ENCODE data around the gene SMARCD3.

SMARCD3 gene

GRCh38 chr7:151235091-151235787, 13.3 kb downstream of the SMARCD3 start:
- no peak for DNase-seq

GRCh38 chr7:151233804-151234203, 14.7 kb downstream of the SMARCD3 start:
- no peak for DNase-seq

GRCh38 chr7:151232917-151233701, 15.4 kb downstream of the SMARCD3 start:
- DNase-seq, result no peak

- peak; percentile 43 for DNase-seq
These were observed 16.2 kb downstream of the SMARCD3 start, which contains the start of gene CHPF2 for GRCh38 chr7:151232091-151232916. Gene CHPF2, plus strand, starts transcription at chr7:151232483. Its CDS starts 1,529 bp downstream, at chr7:151234012.

GRCh38 chr7:151231080-151231479, 17.4 kb downstream of the SMARCD3 start:
- no peak for DNase-seq

- DNase-seq, result no peak
These were observed 19.2 kb downstream of the SMARCD3 start for GRCh38 chr7:151229249-151229648.

GRCh38 chr7:151228024-151228866, 20.2 kb downstream of the SMARCD3 start:
- no peak for DNase-seq

- peak; percentile 97 for DNase-seq
These were observed 21.4 kb downstream of the SMARCD3 start, which contains the start of gene ABCF2 for GRCh38 chr7:151226875-151227782. Gene ABCF2, minus strand, starts transcription at chr7:151227205. Its CDS starts 747 bp downstream, at chr7:151226458.

- no peak for DNase-seq
These were observed 22.0 kb downstream of the SMARCD3 start for GRCh38 chr7:151226560-151226874.

GRCh38 chr7:151225948-151226510, 22.5 kb downstream of the SMARCD3 start:
- no peak for DNase-seq

GRCh38 chr7:151223728-151224127, 24.8 kb downstream of the SMARCD3 start:
- DNase-seq, result no peak

- no peak for DNase-seq
These were observed 30.3 kb downstream of the SMARCD3 start for GRCh38 chr7:151218170-151218569.

GRCh38 chr7:151215396-151215795, 33.1 kb downstream of the SMARCD3 start:
- DNase-seq, result no peak

GRCh38 chr7:151213826-151214225, 34.7 kb downstream of the SMARCD3 start:
- DNase-seq, result no peak

- DNase-seq, result no peak
These were observed 35.9 kb downstream of the SMARCD3 start for GRCh38 chr7:151212626-151213025.

- no peak for DNase-seq
These were observed 37.2 kb downstream of the SMARCD3 start for GRCh38 chr7:151211155-151211772.

GRCh38 chr7:151210087-151210854, 38.2 kb downstream of the SMARCD3 start, which contains the start of gene H2BK1:
Gene H2BK1, minus strand, starts transcription at chr7:151210488. Its CDS starts 170 bp downstream, at chr7:151210318.
- no peak for DNase-seq

- no peak for DNase-seq
These were observed 38.9 kb downstream of the SMARCD3 start for GRCh38 chr7:151209588-151209987.

GRCh38 chr7:151208253-151208862, 40.1 kb downstream of the SMARCD3 start:
- DNase-seq, result no peak
